HG02870 (cell line): Measurements from ENCODE around the gene TXNDC8.
A peak's percentile ranks its signal among the peaks of the same experiment; 100 is the strongest.
"Not testable (repeated sequence)": the region's sequence is repeated elsewhere in the genome, so short reads cannot be mapped to it uniquely, and the experiment has no call there.

Experiments used
- ATAC-seq: cut with Tn5 transposase; IDR thresholded peaks from one replicate; pipeline ENCODE4 v1.9.1; 2021; ENCODE audit warnings: mild to moderate bottlenecking, moderate library complexity; ENCODE audit not compliant: unreplicated experiment

The TXNDC8 gene

GRCh38 chr9:110337727-110338126 is at the start of gene TXNDC8:
TXNDC8 (minus strand) TSS chr9:110337863.
- ATAC-seq: no peak

- no peak for ATAC-seq
Observed at GRCh38 chr9:110383491-110383890, 45.8 kb upstream of the TXNDC8 start.

- ATAC-seq: no peak
Observed at GRCh38 chr9:110382731-110383130, 45.1 kb upstream of the TXNDC8 start.

GRCh38 chr9:110371411-110372007 is 33.8 kb upstream of the TXNDC8 start:
- ATAC-seq: no peak

DNA sequence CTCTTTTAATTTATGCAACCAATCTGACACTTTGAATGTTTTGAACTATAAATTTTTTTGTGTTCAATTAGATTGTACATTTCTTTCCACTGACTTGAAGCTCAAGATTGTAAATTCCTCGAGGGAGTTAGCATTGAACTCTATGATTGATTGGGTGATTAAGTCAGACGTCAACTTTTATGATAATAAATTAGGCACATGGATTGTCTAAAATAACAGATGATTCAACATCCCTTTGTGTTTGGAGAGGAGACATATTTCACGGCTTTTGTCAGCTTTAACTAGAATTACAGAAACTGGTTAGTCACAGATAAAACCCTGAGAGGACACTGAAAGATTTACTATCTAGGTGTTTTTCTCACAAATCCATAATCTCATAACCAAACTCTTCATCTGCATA is 32.7 kb upstream of the TXNDC8 start:
- no peak for ATAC-seq

DNA sequence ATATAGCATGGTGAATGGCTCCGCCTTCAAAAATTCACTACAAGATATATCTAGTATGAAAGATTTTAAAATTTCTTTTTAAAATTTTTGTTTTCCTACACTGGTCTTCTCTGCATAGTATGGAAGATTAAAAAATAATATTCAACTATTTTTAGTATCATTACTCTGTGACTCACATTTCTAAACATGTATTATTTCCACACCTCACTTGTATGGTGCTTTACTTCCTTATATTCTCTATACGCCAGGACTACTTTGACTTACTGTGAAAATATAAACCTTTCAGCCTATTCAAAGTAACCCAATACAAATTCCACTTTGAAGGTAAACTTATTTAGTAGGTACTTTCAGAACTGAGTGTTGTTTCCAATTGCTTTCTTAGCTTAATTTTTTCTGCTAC is 26.8 kb upstream of the TXNDC8 start:
- no peak for ATAC-seq

- not testable (repeated sequence) for ATAC-seq
Observed at GRCh38 chr9:110358992-110359391, 21.3 kb upstream of the TXNDC8 start.

DNA sequence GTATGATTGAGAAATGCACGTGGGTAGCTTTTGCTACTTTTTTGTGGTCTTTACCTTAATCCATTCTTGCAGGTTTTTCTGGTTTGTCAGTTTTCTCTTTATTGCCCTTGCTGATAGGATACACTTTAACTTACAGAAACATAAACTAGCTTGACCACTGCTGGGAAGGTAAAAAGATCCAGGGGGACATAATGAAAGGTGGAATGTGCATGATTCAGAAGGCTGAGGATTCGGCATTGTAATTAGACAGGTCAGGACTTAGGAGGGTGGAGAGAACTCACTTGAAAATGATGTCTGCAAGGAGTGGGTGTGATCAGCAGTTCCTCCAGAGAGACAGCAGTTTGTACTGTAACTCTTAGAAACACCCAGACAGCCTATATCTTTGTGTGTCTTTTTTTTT is 19.8 kb upstream of the TXNDC8 start:
- ATAC-seq: no peak

- no peak for ATAC-seq
Observed at GRCh38 chr9:110356639-110357395, 19.2 kb upstream of the TXNDC8 start.

DNA sequence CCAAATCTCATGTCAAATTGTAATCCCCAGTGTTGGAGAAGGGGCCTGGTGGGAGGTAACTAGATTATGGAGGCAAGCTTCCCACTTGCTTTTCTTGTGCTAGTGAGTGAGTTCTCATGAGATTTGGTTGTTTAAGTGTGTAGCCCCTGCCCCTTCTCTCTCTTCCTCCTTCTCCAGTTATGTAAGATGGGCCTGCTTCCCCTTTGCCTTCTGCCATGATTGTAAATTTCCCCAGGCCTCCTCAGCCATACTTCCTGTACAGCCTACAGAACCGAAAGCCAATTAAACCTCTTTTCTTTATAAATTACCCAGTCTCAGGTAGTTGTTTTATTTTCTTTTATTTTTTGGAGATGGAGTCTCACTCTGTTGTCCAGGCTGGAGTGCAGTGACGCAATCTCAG is 18.2 kb upstream of the TXNDC8 start:
- ATAC-seq: no peak

GRCh38 chr9:110351009-110351467 is 13.4 kb upstream of the TXNDC8 start:
- ATAC-seq: no peak

DNA sequence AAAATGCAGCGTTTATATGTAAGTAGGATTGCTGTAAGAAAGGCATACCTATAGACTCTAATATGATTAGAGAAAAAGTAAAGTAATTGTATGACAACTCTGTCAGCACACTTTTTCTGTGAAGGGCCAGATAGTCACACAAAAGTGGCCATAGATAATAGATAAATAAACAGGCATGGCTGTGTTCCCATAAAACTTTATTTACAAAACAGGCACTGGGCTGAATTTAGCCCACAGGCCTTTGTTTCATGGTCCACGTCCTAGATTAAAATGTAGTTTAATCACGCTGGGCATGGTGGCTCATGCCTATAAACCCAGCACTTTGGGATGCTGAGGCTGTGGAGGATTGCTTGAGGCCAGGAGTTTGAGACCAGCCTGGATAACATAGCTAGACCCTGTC is 8.7 kb upstream of the TXNDC8 start:
- no peak for ATAC-seq

DNA sequence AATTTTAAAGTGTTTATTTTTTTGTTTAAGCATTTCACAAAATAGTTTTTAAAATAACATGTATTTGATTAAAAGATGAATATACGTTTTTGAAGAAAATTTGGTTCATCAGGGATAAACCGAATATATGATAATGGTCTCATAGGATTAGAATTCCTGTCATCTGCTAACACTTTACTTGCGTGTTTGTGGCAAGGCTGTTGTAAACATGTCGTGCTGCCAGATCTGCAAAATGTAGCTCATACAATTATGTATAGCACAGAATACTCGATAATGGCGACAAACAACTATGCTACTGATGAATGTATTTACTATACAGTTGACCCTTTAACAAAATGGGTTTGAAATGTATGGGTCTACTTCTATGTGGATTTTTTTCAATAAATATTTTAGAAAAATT is 7.2 kb upstream of the TXNDC8 start:
- ATAC-seq: no peak

- ATAC-seq: no peak
Observed at GRCh38 chr9:110343551-110343950, 5.9 kb upstream of the TXNDC8 start.

DNA sequence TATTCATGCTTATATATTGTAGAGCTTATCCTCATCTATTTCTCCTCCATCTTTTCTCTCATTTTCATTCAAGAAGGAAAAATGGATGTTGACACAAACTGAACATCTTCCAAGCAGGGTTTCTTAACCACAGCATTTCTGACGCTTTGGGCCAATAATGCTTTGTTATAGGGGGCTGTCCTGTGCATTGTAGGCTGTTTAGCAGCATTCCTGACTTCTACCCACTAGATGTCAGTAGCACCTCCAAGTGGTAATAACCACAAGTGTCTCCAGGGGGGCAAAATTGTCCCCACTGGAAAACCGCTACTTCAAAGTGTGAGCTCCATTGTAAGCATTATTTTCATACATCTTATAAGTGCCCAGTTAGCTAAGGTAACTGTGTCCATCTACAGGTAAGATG is 2.6 kb upstream of the TXNDC8 start:
- ATAC-seq: no peak

DNA sequence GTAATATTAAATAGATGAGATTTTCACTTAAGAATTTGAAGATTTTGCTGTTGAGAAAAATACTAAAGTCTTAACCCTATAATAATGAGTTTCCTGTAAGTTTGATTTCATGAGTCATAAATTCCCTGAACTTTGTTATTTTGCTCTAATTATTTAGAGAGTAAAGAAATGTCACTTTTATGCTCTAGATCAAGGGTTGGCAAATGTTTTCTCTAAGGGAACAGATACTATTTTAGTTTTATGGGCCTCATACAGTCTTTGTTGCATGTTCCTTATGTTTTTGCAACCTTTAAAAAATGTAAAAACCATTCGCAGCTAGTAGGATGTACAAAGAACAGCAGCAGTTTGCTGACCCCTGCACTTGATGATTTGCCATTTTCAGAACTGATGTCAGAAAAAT is 480 bp upstream of the TXNDC8 start:
- ATAC-seq: no peak

GRCh38 chr9:110336363-110336762 is 1.3 kb downstream of the TXNDC8 start:
- ATAC-seq: no peak

DNA sequence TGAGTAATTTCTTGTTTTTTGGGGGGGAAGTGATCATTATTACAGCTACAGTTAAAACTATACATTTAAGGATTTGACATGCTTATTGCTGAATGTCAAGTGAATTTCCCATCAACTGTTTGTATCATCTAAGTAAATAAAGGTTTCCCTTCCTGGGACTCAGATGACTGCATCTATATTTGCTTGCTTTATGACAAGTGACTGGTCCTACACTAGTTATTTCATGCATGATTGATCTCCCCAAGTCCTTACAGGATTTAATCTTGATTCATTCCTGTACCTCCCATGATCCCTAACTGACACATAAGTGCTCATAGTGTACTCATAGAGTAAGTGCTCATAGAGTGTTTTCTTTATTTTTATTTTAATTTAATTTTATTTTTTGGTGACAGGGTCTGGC is 2.8 kb downstream of the TXNDC8 start:
- no peak for ATAC-seq

GRCh38 chr9:110334183-110334582 is 3.5 kb downstream of the TXNDC8 start:
- ATAC-seq: peak; percentile 77

DNA sequence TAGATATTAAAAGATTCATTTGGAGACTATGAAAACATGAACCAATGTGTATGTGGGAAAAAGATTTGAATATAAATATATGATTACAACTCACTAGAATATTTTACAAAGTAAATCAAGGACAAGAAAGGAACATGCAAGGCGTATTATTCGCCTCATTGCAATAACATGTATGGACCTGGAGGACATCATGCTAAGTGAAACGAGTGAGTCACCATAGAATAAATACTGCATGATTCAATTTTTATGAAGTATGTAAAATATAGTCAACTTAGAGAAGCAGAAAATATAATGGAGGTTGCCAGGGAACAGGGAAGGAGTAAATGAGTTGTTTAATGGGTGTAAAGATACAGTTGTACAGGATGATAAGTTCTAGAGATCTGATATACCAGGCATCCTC is 4.9 kb downstream of the TXNDC8 start:
- no peak for ATAC-seq

DNA sequence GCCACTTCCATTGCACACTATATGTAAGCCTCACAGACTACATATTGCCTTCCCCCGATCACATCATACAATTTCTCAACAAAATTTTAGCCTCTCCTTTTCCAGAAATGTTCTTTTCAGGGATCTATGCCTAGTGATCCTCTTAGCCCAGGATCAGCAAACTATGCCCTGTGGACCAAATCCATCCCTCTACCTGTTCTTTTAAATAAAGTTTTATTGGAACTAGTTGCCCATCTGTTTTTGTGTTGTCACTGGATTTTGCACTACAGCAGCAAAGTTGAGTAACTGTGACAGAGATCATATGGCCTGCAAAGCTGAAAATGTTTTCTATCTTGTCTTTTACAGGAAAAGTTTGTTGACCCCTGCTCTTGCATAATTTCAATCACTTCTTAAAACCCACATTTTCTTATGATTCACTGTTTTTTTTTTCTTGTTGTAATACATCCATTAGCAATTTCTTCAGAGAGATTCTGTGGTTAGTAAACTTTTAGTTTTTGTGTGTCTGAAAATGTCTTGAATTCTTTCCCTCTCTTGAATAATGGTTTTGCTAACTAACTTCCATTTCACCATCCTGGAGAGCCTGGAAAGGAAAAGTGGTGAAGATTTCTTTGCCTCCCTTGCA is 7.1 kb downstream of the TXNDC8 start:
- ATAC-seq: no peak

GRCh38 chr9:110329639-110330230 is 7.9 kb downstream of the TXNDC8 start:
- no peak for ATAC-seq
